GM12892 (cell line): ENCODE data around the gene AUP1.

Source experiments
- DNase-seq: peaks from one replicate; pipeline ENCODE4 v3.0.0; 2011; ENCODE audit not compliant: insufficient read length
- FAIRE-seq: peaks from 2 replicates; lab custom pipeline; 2011; peaks lifted over from hg19 to GRCh38; lab: Jason Lieb, UNC
- POLR2A ChIP-seq: IDR thresholded peaks from 2 replicates; pipeline ENCODE4 v1.6.1; 2011; ENCODE audit warnings: low read depth, low read length, control low read depth
- POLR2AphosphoS5 ChIP-seq: IDR thresholded peaks from 2 replicates; pipeline ENCODE4 v1.6.1; 2011; ENCODE audit warnings: low read depth, low read length, control low read depth
- TAF1 ChIP-seq: IDR thresholded peaks from 2 replicates; pipeline ENCODE4 v1.6.1; 2011; ENCODE audit warnings: low read depth, mild to moderate bottlenecking, control low read depth, low read length, borderline replicate concordance

AUP1 gene

GRCh38 chr2:74515981-74516633 is 13.4 kb downstream of the AUP1 start:
- peak; percentile 88 for DNase-seq
- FAIRE-seq: no peak
- no peak for TF ChIP-seq POLR2AphosphoS5

- TF ChIP-seq POLR2A (no peak), POLR2AphosphoS5 (no peak), TAF1 (no peak)
- FAIRE-seq: no peak
- no peak for DNase-seq
Measured at GRCh38 chr2:74515271-74515980, 14.1 kb downstream of the AUP1 start.

- TF ChIP-seq TAF1: no peak
- TF ChIP-seq POLR2AphosphoS5: no peak
- TF ChIP-seq POLR2A: no peak
- DNase-seq (no peak), FAIRE-seq (no peak)
Measured at GRCh38 chr2:74514368-74515270, 14.9 kb downstream of the AUP1 start, which contains the start of gene TLX2. Gene TLX2, plus strand, starts transcription at chr2:74514450. Its CDS starts 357 bp downstream, at chr2:74514807.

GRCh38 chr2:74513605-74514367 is 15.7 kb downstream of the AUP1 start:
- DNase-seq (no peak), FAIRE-seq (peak; percentile 69)
- TF ChIP-seq POLR2AphosphoS5: no peak
- no peak for TF ChIP-seq TAF1
- no peak for TF ChIP-seq POLR2A

- DNase-seq (no peak), FAIRE-seq (no peak)
- TF ChIP-seq POLR2AphosphoS5: no peak
- no peak for TF ChIP-seq POLR2A
- TF ChIP-seq TAF1: no peak
Measured at GRCh38 chr2:74512744-74513604, 16.5 kb downstream of the AUP1 start.

- no peak for TF ChIP-seq POLR2AphosphoS5
- no peak for TF ChIP-seq TAF1
- TF ChIP-seq POLR2A: no peak
- DNase-seq (no peak), FAIRE-seq (no peak)
Measured at GRCh38 chr2:74511104-74511989, 18.2 kb downstream of the AUP1 start.

- DNase-seq: no peak
- TF ChIP-seq POLR2AphosphoS5 (no peak), POLR2A (no peak), TAF1 (no peak)
- no peak for FAIRE-seq
Measured at GRCh38 chr2:74510272-74510671, 19.2 kb downstream of the AUP1 start.

GRCh38 chr2:74507926-74508520 is 21.5 kb downstream of the AUP1 start:
- DNase-seq (no peak), FAIRE-seq (no peak)
- TF ChIP-seq POLR2AphosphoS5: no peak
- TF ChIP-seq TAF1: no peak
- no peak for TF ChIP-seq POLR2A

GRCh38 chr2:74507145-74507925 is 22.2 kb downstream of the AUP1 start, which contains the start of gene PCGF1:
Gene PCGF1, minus strand, starts transcription at chr2:74507695. Its CDS starts 27 bp downstream, at chr2:74507668.
- FAIRE-seq (peak; percentile 99), DNase-seq (peak; percentile 93)
- TF ChIP-seq POLR2A (peak; percentile 87), TAF1 (peak; percentile 83), POLR2AphosphoS5 (peak; percentile 85)
